LNCaP clone FGC (cell line): ENCODE results near the gene IL5.
"Not testable (repeated sequence)": the region's sequence is repeated elsewhere in the genome, so short reads cannot be mapped to it uniquely, and the experiment has no call there.

ENCODE experiments used
- DNase-seq: peaks from one replicate; pipeline ENCODE4 v3.0.0-alpha.2; 2011; ENCODE audit warnings: low read depth
- H3K4me3 ChIP-seq: 2 replicates; pipeline ENCODE4 v1.5.1; 2011; ENCODE audit warnings: mild to moderate bottlenecking, low read depth, low read length, control low read depth
- CTCF ChIP-seq: IDR thresholded peaks from 2 replicates; pipeline ENCODE4 v1.5.1; 2012; ENCODE audit warnings: mild to moderate bottlenecking; ENCODE audit not compliant: control insufficient read depth, insufficient read depth; ENCODE audit errors: extremely low read depth

Gene IL5

GRCh38 chr5:132549576-132549975 lies 6.3 kb upstream of the IL5 start:
- no peak for DNase-seq
- TF ChIP-seq CTCF: no peak
- H3K4me3 ChIP-seq: no peak overlapping the region

- not testable (repeated sequence) for DNase-seq, H3K4me3 ChIP-seq
These were observed 5.5 kb upstream of the IL5 start for GRCh38 chr5:132548834-132549233.

GRCh38 chr5:132547269-132547668 lies 3.9 kb upstream of the IL5 start:
- no peak for TF ChIP-seq CTCF
- DNase-seq: no peak
- H3K4me3 ChIP-seq: no peak overlapping the region

- no peak for DNase-seq
These were observed 2.8 kb upstream of the IL5 start for GRCh38 chr5:132546108-132546507.

GRCh38 chr5:132540764-132541163 lies 2.6 kb downstream of the IL5 start:
- no peak overlapping the region for H3K4me3 ChIP-seq
- no peak for TF ChIP-seq CTCF
- DNase-seq: no peak

More at GRCh38 chr5:132546108-132546507, 2.8 kb upstream of the IL5 start:
- no peak for TF ChIP-seq CTCF
- no peak overlapping the region for H3K4me3 ChIP-seq

- no peak overlapping the region for H3K4me3 ChIP-seq
- no peak for TF ChIP-seq CTCF
- no peak for DNase-seq
These were observed 3.2 kb downstream of the IL5 start for GRCh38 chr5:132540149-132540548.

GRCh38 chr5:132539716-132540115 lies 3.6 kb downstream of the IL5 start:
- H3K4me3 ChIP-seq: no peak overlapping the region
- DNase-seq: no peak
- TF ChIP-seq CTCF: no peak
